Stimulated activated CD4-positive, alpha-beta T cell treated with anti-CD3 and anti-CD28 coated beads, Interleukin-12 subunit alpha, Interleukin-12 subunit beta, amount 100 ng/mL, for 48 hours (primary cell): ENCODE data around the gene CDC42BPB.
A peak's percentile ranks its signal among the peaks of the same experiment; 100 is the strongest.

Source experiments
- DNase-seq, 3 donors: peaks; one replicate each; pipeline ENCODE4 v3.0.0-alpha.2; 2020; ENCODE audit warnings: low read depth in 2 of 3, low spot score in 1 of 3

CDC42BPB gene

GRCh38 chr14:103001226-103001625 is 56.1 kb downstream of the CDC42BPB start:
- no peak for DNase-seq

- no peak for DNase-seq
Measured at GRCh38 chr14:103000291-103000921, 56.9 kb downstream of the CDC42BPB start.

GRCh38 chr14:102999227-102999895 is 58.0 kb downstream of the CDC42BPB start:
- DNase-seq = no peak

- DNase-seq = no peak
Measured at GRCh38 chr14:102998393-102998792, 59.0 kb downstream of the CDC42BPB start.

GRCh38 chr14:102996941-102997340 is 60.4 kb downstream of the CDC42BPB start:
- DNase-seq = no peak

GRCh38 chr14:102994689-102995088 is 62.7 kb downstream of the CDC42BPB start:
- DNase-seq = no peak

GRCh38 chr14:102993523-102993922 is 63.8 kb downstream of the CDC42BPB start:
- no peak for DNase-seq

- DNase-seq = no peak
Measured at GRCh38 chr14:102991376-102991775, 66.0 kb downstream of the CDC42BPB start.

GRCh38 chr14:102988054-102988453 is 69.3 kb downstream of the CDC42BPB start:
- DNase-seq = no peak

- no peak for DNase-seq
Measured at GRCh38 chr14:102986810-102987579, 70.4 kb downstream of the CDC42BPB start.

GRCh38 chr14:102985665-102986064 is 71.7 kb downstream of the CDC42BPB start:
- no peak for DNase-seq

- no peak for DNase-seq
Measured at GRCh38 chr14:102984336-102985102, 72.8 kb downstream of the CDC42BPB start.

- no peak for DNase-seq
Measured at GRCh38 chr14:102983496-102983895, 73.9 kb downstream of the CDC42BPB start.

GRCh38 chr14:102982852-102983470 is 74.4 kb downstream of the CDC42BPB start:
- no peak for DNase-seq

- no peak for DNase-seq
Measured at GRCh38 chr14:102980409-102980810, 76.9 kb downstream of the CDC42BPB start.

GRCh38 chr14:102979406-102979805 is 77.9 kb downstream of the CDC42BPB start:
- peak in 2 of 3 donors; percentile 2 to 5 for DNase-seq

- no peak for DNase-seq
Measured at GRCh38 chr14:102977475-102977874, 79.9 kb downstream of the CDC42BPB start.

- no peak for DNase-seq
Measured at GRCh38 chr14:102975662-102976061, 81.7 kb downstream of the CDC42BPB start.

GRCh38 chr14:102973706-102974285 is 83.6 kb downstream of the CDC42BPB start:
- DNase-seq = no peak

- DNase-seq = no peak
Measured at GRCh38 chr14:102971836-102972606, 85.3 kb downstream of the CDC42BPB start.
